Glomerular visceral epithelial cell (primary cell): ENCODE measurements around the gene FBXO27.
"Not testable (repeated sequence)": the region's sequence is repeated elsewhere in the genome, so short reads cannot be mapped to it uniquely, and the experiment has no call there.

Source experiments
- DNase-seq: peaks from one replicate; pipeline ENCODE4 v3.0.0-alpha.2; 2016; ENCODE audit errors: extremely low spot score

FBXO27 gene, protein sequence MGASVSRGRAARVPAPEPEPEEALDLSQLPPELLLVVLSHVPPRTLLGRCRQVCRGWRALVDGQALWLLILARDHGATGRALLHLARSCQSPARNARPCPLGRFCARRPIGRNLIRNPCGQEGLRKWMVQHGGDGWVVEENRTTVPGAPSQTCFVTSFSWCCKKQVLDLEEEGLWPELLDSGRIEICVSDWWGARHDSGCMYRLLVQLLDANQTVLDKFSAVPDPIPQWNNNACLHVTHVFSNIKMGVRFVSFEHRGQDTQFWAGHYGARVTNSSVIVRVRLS

DNA sequence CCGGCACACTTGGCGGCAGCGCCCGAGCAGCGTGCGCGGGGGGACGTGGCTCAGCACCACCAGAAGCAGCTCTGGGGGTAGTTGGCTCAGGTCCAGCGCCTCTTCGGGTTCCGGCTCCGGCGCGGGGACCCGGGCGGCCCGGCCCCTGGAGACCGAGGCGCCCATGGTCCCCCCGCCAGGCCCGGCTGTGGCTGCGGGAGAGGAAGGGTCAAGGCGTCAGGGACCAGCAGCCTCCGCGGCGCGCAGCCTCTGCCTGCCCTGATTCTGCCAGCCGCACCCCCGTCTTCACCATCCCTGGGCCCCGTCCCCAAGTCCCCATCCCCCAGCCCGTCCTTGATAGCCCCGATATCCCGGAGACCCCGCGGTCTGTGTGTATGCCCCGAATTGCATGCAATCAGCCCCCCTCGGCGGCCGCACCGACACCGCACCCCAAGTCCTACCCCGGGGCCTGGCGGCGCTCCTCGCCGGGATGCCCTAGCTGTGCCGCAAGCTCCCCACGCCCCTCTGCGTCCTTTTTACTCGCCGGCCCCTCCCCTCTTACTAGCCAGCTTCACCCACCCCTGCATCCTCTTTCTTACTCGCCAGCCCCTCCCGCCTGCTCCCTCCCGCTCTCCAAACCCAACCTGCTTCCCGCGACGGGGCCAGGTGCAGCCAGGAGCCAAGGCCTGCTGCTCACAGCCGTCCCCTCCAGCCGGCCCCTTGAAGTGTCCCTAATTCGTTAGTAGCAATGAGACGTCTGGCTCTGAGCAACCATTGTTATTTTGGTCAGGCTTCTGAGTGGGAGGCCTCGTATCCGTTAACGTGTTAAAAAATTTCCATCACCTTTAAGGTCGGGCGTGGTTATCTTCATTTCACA is at the start of gene FBXO27:
Gene FBXO27 (minus strand): TSS at position 487 of the 856 bp plus-strand sequence. CDS start 322 bp downstream, at position 165.
- peak; percentile 4 for DNase-seq

DNA sequence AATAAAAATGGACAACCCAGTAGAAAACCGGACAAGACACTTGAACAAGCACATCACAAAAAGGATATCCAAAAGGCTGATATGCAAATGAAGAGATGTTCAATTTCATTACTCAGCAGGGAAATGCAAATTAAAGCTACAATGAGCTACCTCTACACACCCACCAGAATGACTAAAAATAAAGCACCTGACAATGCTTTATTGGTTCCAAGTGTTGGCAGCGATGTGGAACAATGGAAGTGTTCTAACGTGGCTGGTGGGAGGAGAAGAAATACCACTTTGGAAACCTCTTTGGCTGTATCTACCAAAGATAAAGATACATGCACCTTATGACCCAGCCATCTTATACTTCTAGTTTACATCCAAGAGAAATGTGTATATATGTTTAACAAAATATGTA is 48.1 kb upstream of the FBXO27 start:
- no peak for DNase-seq

DNA sequence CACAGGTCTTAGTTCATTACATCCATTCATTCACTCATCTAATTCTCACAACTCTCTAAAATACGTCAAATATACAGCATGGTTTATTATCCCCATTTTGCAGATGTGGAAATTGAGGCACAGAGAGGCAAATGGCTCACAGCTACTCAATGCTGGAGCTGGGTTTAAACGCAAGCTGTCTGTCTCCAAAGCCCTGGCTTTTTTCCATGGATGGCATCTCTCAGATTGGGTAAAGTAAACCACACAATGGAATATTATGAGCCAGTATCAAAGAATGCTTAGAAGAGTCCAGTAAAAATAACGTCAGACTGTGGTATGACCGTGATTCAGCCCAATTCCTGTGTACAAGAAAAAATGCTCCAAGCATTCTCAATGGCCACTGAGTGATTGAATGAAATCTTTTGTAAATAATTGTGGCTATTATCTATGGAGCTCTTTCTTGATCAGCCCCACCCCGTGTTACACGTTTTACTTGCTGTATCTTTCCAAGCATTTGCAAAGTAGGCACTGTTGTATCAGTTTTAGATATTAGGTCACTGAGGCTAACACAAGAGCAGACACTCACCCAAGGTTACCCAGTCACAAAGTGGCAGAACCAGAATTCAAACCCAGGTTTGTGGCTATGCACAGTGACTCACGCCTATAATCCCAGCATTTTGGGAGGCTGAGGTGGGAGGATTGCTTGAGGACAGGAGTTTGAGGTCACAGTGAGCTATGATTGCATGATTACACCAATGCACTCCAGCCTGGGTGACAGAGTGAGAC is 46.3 kb upstream of the FBXO27 start:
- DNase-seq: peak; percentile 84

DNA sequence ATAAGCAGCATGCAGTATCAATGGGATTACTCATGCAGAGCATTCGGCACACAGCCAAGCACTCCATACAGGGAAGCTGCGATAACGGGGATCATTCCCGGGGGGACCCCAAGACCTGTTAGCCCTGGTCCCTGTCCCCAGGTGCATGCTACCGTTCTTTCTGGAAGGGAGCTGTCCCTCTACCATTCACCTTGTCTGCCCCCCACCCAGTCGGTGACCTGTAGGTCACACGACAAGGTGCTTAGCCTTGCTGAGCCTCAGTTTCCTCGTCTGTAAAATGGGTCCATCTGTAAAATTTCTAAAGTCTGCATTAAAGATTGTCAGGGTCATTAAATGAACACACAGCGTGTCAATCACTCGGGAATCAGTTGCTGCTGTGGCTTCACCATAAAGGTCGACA is 45.0 kb upstream of the FBXO27 start:
- no peak for DNase-seq

DNA sequence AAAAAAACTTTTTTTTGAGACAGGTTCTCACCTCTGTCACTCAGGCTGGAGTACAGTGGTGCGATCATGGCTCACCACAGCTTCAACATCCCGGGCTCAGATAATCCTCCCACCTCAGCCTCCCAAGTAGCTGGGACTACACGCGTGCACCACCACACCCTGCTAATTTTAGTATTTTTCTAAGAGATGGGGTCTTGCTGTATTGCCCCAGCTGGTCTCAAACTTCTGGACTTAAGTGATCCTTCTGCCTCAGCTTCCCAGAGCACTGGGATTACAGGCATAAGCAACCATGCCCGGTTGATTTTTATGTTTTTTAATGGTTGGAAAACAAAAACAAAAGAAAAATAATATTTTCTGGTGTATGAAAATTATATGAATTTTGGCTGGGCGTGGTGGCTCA is 42.6 kb upstream of the FBXO27 start:
- no peak for DNase-seq

DNA sequence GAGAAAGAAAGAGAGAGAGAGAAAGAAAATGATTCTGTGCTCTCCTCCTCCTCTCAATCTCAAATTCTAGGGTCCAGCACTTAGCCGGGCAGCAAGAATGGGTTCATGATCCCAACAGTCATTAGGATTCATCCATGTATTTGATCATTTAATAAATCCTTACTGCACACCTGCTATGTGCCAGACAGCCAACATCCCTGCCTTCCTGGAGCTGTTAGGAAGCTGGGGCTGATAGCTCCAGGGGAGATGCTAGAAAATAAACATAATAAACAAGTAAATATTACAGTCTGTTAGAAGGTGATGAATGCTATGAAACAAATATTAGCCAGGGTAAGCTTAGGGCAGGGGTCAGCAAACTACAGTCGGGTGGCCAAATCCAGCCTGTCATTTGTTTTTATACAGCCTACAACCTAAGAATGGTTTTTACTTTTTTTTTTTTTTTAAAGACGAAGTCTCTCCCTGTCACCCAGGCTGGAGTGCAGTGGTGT is 41.9 kb upstream of the FBXO27 start:
- DNase-seq: no peak

DNA sequence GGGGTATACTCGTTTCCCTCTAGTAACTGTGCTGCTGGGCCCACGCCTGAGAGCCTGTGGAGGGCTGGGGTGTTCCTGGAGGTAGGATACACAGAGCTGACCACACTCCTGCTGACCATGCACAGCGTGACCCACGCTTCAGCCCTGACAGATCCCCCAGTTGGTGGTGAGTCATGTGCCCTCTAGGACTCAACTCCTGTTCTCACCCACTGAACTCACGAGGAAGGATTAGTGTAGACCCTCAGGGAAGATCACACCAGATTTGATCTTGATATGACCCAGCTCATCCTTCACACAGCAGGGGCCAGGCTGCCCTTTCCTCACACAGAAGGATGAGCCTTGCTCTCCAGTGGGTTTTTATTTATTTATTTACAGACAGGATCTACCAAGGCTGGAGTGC is 38.5 kb upstream of the FBXO27 start:
- peak; percentile 24 for DNase-seq

DNA sequence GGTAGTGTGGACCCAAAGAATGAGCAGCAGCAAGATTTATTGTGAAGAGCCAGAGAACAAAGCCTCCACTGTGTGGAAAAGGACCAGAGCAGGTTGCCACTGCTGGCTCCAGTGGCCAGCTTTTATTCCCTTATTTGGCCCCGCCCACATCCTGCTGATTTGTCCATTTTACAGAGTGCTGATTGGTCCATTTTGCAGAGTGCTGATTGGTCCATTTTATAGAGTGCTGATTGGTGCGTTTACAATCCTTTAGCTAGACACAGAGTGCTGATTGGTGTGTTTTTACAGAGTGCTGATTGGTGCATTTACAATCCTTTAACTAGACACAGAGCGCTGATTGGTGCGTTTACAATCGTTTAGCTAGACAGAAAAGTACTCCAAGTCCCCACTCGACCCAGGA is 35.9 kb upstream of the FBXO27 start:
- not testable (repeated sequence) for DNase-seq

DNA sequence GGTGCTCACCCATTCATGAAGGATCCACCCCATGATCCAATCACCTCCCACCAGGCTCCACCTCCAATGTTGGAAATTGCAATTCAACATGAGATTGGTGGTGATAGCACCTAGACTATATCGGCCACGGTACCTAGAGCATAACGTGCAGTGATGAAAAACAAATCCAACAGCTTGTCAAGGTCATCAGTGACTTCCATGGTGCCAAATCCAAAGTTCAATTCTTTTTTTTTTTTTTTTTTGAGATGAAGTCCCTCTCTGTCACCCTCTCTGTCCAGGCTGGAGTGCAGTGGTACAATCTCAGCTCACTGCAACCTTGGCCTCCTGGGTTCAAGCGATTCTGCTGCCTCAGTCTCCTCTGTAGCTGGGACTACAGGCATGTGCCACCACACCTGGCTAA is 34.8 kb upstream of the FBXO27 start:
- DNase-seq: no peak

DNA sequence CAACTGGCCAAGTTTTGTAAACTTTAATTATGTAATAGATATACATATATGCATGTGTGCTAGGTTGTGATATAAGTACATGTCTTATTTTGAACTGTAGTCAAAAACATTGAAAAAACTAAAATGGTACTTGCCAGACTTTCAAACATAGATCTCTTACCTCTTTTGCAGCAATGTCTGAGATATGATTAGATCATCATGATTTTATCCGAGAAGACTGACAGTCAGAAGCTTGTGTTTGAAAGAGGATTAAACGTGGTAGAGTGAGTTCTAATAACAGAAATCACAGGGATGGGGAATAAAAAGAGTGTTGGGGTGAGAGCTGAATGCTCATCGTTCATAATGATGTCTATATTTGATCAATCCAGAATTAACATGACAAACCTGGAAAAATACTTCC is 33.6 kb upstream of the FBXO27 start:
- DNase-seq: no peak

DNA sequence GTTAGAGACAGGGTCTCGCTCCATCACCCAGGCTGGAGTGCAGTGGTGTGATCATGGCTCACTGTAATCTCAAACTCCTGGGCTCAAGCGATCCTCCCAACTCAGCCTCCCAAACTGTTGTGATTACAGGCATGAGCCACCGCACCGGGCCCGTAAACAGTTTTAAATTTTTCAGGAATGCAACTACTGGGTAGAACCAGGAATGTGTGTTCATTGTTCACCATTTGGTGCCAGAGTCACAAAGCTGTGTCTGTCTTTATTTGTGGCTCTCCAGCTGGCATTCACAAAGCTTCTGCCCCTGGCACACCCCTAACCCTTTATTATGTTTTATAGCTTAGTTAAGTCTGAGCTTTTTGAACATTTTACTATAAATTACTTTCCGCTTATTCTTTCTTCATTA is 32.1 kb upstream of the FBXO27 start:
- DNase-seq: no peak

DNA sequence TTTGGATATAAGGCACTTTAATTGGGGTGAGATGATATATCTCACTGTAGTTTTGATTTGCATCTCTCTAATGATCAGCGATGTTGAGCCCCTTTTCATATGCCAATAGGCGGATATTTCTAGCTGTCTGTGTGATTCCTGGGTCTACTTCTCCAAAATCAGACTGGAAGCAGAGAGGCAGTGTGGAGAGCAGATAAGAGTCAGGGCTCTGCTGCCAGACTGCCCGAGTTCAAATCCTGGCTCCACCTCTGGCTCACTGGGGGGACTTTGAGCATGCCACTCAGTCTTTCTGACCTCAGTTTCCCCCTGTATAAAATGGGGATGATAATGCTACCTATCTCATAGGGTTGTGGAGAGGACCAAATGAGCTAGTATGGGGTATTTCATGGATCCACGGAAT is 27.8 kb upstream of the FBXO27 start:
- no peak for DNase-seq

DNA sequence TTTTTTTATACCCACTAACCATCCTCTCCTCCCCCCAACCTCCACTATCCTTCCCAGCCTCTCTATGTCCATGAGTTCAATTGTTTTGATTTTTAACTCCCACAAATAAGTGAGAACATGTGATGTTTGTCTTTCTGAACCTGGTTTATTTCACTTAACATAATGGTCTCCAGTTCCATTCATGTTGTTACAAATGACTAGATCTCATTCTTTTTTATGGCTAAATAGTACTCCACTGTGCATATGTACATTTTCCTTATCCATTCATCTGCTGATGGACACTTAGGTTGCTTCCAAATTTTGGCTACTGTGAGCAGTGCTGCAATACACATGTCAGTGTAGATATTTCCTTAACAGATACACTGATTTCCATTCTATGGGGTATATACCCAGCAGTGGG is 27.0 kb upstream of the FBXO27 start:
- no peak for DNase-seq

DNA sequence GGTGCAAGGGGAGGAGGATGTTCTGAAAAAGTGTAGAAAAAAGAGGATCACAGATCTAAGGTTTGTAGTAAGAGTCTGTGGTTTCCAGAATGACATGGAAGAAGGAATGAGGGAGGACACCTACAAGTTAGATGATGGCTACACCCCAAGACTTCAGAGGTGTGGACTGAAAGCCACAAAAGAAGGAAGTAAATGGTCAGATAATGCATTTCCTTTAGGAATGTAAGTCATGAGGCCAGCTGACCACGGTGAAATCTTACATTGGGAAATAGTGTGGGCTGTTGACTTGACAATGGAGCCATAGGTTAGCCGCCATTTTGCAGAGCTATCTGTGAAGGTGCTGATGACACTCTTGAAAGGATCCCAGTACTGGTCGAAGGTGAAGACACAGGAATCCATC is 25.3 kb upstream of the FBXO27 start:
- no peak for DNase-seq

DNA sequence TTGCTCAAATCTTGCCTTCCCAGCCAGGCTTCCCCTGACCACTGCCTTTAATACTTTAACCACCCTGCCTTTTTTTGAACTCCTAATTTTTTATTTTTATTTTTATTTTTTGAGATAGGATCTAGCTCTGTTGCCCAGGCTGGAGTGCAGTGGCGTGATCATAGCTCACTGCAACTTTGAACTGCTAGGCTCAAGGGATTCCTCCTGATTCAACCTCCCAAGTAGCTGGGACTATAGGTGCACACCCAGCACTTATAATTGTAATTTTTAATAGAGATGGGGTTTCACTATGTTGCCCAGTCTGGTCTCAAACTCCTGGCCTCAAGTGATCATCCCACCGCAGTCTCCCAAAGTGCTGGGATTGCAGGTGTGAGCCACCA is 21.7 kb upstream of the FBXO27 start:
- no peak for DNase-seq

DNA sequence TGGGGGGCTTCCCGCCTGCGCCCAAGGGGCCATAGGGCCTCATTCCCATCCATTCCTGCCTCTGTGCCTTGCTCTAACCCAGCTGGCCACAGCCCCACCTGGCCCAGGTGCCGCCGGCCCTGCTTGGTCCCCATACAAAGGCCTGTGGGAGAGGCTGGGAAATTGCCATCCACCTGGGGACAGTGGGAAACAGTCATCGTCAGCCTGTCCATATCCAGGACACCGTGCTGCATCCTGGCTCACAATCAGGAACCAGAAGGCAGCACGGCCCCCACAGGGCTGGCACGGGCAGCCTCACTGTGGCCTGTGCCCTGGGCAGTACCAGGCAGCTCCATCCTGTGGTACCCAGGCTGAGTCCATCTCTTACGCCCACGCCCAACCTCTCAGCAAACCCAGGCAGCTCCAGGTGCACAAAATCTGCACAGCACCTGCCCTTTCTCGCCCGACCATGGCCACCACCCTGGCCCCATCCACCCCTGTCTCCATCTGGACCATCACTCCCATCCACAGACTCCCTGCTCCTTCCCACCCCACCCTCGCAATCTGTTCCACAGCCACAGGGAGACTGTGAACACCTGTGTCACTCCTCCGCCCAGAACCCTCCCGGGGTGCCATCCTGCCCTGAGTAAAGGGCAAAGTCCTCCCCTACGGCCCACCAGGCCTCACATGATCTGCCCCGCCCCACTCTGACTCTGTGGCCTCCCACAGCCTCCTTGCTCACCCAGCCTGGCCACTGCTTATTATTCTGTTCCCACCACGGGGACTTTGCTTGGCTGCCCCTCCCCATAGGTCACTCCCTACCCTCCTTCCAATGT is 21.1 kb upstream of the FBXO27 start:
- DNase-seq: no peak

DNA sequence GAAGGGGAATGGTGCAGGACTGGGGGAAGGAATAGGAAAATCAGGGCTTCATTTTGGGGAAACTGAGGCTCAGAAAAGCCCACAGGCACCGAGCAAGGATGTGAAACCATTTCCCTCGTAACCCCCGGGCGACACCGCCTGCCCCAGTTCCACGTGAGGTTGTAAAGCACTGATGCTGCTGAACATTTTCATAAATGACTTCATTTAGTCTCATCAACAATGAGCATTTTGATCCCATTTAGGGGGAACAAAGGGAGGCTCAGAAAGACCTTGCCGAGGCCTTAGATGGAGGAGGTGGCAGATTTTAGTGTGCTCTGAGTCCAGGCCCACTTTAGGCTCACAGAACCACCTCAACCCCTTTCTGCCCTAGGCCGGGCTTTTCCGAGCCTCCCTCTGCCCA is 20.5 kb upstream of the FBXO27 start:
- DNase-seq: no peak

DNA sequence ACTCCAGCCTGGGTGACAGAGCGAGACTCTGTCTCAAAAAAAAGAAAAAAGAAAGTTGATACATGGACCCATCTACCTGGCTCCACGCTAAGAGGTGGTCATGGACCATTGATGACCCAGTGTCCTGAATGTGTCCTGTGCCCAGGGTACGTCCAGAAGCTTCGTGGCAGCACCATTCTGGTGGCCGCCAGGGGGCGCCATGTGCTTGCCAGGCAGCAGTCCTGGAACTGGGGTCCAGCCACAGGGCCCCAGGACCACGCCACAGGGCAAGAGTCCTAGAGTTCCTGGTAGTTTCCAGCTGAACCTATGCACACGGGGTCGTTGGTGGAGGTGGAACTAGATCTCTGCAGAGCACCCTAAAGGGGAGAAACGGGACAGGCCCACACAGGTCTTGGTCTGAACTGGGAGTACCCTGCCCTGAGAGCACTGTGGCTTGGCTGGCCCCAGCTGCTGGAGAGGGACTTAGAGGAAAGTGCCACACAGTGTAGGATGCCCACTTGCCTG is 19.9 kb upstream of the FBXO27 start:
- DNase-seq: peak; percentile 60

DNA sequence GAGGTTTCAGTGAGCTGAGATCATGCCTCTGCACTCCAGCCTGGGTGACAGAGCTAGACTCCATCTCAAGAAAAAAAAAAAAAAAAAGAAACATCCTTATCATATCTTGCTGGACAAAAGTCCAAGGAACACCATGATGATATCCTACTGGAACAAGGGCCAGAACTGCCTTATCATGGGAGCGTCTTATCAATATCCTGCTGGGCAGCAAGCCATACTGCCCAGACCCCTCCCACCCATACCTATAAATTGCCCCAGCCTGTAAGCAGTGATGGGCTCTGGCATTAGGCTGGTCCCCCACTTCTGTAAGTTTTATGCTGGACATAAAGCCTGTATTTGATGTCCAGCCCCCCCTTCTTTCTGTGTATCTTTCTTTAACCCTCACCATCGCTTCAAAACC is 14.7 kb upstream of the FBXO27 start:
- no peak for DNase-seq

DNA sequence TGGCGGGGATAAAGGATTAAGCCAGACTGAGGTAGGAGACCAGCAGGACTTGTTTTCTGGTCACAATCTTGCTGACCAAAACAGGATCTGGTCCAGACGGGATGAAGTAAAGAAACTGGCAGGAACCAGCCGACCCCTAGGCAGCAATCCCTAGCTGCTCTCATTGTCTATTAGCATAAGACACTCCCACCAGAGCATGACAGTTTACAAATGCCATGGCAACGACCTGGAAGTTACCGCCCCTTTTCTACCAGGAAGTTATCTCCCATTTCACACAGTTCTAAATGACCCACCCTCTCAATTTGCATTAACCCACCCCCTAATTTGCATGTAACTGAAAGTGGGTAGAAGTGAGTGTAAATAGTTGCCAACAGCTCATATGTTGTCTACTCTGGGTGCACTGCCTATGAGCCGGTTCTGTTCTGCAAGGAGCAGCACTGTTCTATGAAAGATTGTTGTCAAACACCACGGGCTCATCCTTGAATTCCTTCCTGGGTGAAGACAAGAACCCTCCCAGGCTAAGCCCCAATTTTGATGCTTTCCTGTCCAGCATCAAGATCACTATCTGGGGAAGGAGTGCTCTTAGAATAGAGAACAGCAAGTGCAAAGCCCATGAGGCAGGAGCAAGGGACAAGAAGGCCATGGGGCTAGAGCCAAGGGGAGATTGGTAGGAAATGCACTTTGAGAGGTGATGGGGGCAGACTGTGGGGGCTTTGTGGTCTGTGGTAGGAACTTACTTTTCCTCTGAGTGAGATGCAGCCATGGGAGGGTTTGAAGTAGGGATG is 13.9 kb upstream of the FBXO27 start:
- DNase-seq: peak; percentile 56

DNA sequence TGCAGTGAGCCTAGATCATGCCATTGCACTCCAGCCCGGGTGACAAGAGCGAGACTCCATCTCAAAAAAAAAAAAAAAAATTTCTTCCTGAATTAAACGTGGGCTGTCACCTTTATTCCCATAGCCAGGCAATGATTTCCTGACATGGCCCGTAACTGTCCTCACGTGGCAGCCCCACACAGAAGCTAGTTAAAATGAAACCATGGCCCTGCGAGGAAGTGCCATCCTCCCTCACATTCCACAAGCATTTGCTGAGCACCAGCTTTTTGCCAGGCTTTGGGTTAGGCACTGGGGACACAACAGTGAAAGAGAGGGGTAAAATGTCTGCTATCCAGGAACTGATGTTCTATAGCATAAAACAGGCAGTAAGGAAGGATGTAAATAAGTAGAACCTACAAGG is 13.2 kb upstream of the FBXO27 start:
- no peak for DNase-seq
